Testis (tissue), 3 donors: ENCODE results near the gene ABCB9. TPM values are rescaled to one million over a fixed set of nuclear protein-coding genes. Genes with fewer than 3 reads are reported as not detected.
A peak's percentile ranks its signal among the peaks of the same experiment; 100 is the strongest.

Experiments used
- DNase-seq: peaks from one replicate; pipeline ENCODE4 v3.0.0-alpha.2; 2019
- H3K27ac ChIP-seq, 2 donors: fragments of 200-600 bp; sonication (generic); one replicate each; pipeline ENCODE4 v1.5.1; 2019
- H3K27me3 ChIP-seq: fragments of 200-600 bp; sonication (generic); one replicate; pipeline ENCODE4 v1.5.1; 2019
- H3K36me3 ChIP-seq: fragments of 200-600 bp; sonication (generic); one replicate; pipeline ENCODE4 v1.5.1; 2017; ENCODE audit warnings: low read depth; ENCODE audit errors: missing control alignments
- H3K4me1 ChIP-seq: fragments of 200-600 bp; sonication (generic); one replicate; pipeline ENCODE4 v1.5.1; 2019
- H3K4me3 ChIP-seq, 2 donors: fragments of 200-600 bp; sonication (generic); one replicate each; pipeline ENCODE4 v1.5.1; 2017 to 2019
- H3K9me3 ChIP-seq: fragments of 200-600 bp; sonication (generic); one replicate; pipeline ENCODE4 v1.5.1; 2017
- CTCF ChIP-seq, 3 experiments: fragments of 450-650 bp in 2 of 3; fragments of 200-600 bp in 1 of 3; sonication (generic) in 1 of 3; IDR thresholded peaks; one replicate each; pipeline ENCODE4 v1.5.1; 2016 to 2019; ENCODE audit warnings: antibody characterized with exemption in 3 of 3, mild to moderate bottlenecking in 2 of 3, moderate library complexity in 1 of 3
- POLR2A ChIP-seq: fragments of 450-650 bp; IDR thresholded peaks from one replicate; pipeline ENCODE4 v1.6.1; 2017; ENCODE audit warnings: antibody characterized with exemption, mild to moderate bottlenecking, moderate library complexity
- WGBS, 2 donors: methylation state at CpG; one replicate each; pipeline ENCODE4 v1.1.5; 2018; 5-methylcytosine and 5-hydroxymethylcytosine counted together
- intact Hi-C: fragments of 100-400 bp; cut with DNase I; formaldehyde crosslinking; loops from one replicate; pipeline ENCODE4 v1.15.1; 2023; ENCODE audit warnings: low total_unique reads
- polyA plus RNA-seq: library from polyadenylated mRNA; stranded (reverse); fragments of 350-450 nt; fragmentation: Illumina TruSeq; extraction: RNeasy Lipid Tissue Mini Kit (QIAGEN cat#74804); gene quantifications from one replicate; pipeline ENCODE4 v1.2.3, GENCODE V29; 2014; ENCODE audit warnings: low read depth, low replicate concordance; ENCODE audit not compliant: insufficient read depth
- total RNA-seq, 2 donors: library from RNA; depleted of rRNA; stranded (reverse); fragments of >200 nt; gene quantifications; one replicate each; pipeline ENCODE4 v1.2.3, GENCODE V29; 2016

The ABCB9 gene
- total and polyA plus RNA-seq, 3 donors from 2014 or later = 41.6 to 82.8 (median 75.3) TPM

GRCh38 chr12:122997343-122998250, 31.3 kb upstream of the ABCB9 start:
- H3K4me1 ChIP-seq = peaks cover 10% of the 10 kb centered on the region
- no peak overlapping the region for H3K27ac ChIP-seq
- intact Hi-C loops = no loop called here
- no peak for DNase-seq
- no peaks in the 10 kb centered on the region for H3K9me3 ChIP-seq
- no peaks in the 10 kb centered on the region for H3K27me3 ChIP-seq
- 89 to 92% methylated on average over 14 to 25 of the region's 25 CpGs for WGBS, 2 donors
- no peak overlapping the region for H3K4me3 ChIP-seq
- TF ChIP-seq POLR2A (no peak), CTCF (IDR thresholded peaks at IDR 0.05) (no peak)
- no peaks in the 10 kb centered on the region for H3K36me3 ChIP-seq

GRCh38 chr12:122996621-122997342, 30.5 kb upstream of the ABCB9 start:
- peaks cover 10% of the 10 kb centered on the region for H3K4me1 ChIP-seq
- H3K27ac ChIP-seq = no peak overlapping the region
- H3K9me3 ChIP-seq = no peaks in the 10 kb centered on the region
- intact Hi-C loops = no loop called here
- 94 to 96% methylated on average over 11 to 16 of the region's 16 CpGs for WGBS, 2 donors
- no peaks in the 10 kb centered on the region for H3K27me3 ChIP-seq
- H3K36me3 ChIP-seq = no peaks in the 10 kb centered on the region
- no peak for DNase-seq
- no peak overlapping the region for H3K4me3 ChIP-seq
- TF ChIP-seq CTCF (IDR thresholded peaks at IDR 0.05) (no peak), POLR2A (no peak)

- Histone ChIP-seq H3K4me1 (peaks cover 10% of the 10 kb centered on the region), H3K27ac (no peak overlapping the region), H3K36me3 (no peaks in the 10 kb centered on the region), H3K9me3 (no peaks in the 10 kb centered on the region), H3K4me3 (no peak overlapping the region), H3K27me3 (no peaks in the 10 kb centered on the region)
- DNase-seq = no peak
- intact Hi-C loops = no loop called here
- 74% methylated on average over 7 of the region's 7 CpGs; no CpG with 5 or more reads in 1 of the 2 donors for WGBS, 2 donors
- TF ChIP-seq POLR2A (no peak), CTCF (IDR thresholded peaks at IDR 0.05) (no peak)
These were observed 29.9 kb upstream of the ABCB9 start for GRCh38 chr12:122996188-122996601.

GRCh38 chr12:122995503-122996187, 29.4 kb upstream of the ABCB9 start:
- Histone ChIP-seq H3K4me1 (peaks cover 10% of the 10 kb centered on the region), H3K27me3 (no peaks in the 10 kb centered on the region), H3K4me3 (no peak overlapping the region), H3K36me3 (no peaks in the 10 kb centered on the region), H3K9me3 (no peaks in the 10 kb centered on the region), H3K27ac (no peak overlapping the region)
- DNase-seq = peak; percentile 66
- WGBS, 2 donors = 47 to 49% methylated on average over 10 to 16 of the region's 20 CpGs
- intact Hi-C loops = no loop called here
- TF ChIP-seq POLR2A = no peak
- no peak for TF ChIP-seq CTCF (IDR thresholded peaks at IDR 0.05)
